HG02610 (cell line): ENCODE measurements around the gene CHRNA7.

ENCODE experiments used
- ATAC-seq: cut with Tn5 transposase; IDR thresholded peaks from one replicate; pipeline ENCODE4 v1.9.1; 2021; ENCODE audit warnings: mild to moderate bottlenecking, moderate library complexity; ENCODE audit not compliant: unreplicated experiment

CHRNA7 gene

DNA sequence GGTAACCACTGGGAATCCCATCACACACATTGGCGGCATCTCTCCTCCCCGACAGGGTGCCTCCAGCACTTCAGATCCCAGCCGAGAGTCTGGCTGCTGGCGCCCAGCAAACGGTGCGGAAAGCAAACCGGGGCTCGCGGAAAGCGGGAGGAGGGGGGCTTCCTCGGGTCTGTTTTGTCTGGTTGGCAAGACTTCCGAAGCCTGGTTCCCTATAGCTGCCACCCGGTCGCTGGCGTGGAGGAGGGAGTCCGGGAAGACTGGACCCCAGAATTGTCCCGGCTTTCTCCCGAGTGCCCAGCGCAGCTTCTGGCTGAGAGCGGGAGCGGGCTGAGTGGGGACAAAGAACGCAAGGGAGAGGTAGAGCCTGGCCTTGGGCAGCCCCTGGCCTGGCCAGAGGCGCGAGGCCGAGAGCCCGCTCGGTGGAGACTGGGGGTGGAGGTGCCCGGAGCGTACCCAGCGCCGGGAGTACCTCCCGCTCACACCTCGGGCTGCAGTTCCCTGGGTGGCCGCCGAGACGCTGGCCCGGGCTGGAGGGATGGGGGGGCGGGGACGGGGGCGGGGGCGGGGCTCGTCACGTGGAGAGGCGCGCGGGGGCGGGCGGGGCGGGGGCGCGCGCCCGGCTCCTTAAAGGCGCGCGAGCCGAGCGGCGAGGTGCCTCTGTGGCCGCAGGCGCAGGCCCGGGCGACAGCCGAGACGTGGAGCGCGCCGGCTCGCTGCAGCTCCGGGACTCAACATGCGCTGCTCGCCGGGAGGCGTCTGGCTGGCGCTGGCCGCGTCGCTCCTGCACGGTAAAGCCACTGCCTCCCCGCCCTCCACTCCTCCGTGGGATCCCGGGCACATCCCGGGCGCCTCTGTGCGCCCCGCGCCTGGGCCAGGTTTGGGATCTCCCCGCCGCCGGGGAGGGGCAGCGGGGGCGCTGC lies at the start of gene CHRNA7:
Gene CHRNA7, plus strand, starts transcription at position 654 of the 920 bp plus-strand sequence. Its CDS starts 80 bp downstream, at position 734.
- peak; percentile 45 for ATAC-seq

DNA sequence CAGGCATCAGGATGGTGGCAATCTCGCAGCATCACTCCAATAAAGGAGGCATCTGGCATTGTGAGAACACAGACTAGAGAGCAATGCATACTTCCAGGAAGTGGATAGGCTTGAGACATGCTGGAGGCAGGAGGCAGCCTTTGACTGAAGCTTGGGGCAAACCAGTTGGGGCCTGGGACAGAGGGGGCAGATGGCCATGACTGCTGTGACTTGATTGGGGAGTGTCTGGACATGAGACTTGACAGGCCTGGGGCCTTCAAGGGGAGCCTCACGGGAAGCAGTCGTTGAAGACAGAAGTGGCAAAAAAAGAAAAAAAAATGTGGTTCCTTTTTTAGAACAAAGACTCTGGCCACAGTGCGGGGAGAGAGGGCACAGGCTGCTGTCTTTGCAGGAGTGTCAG lies 44.7 kb upstream of the CHRNA7 start:
- ATAC-seq, result no peak

DNA sequence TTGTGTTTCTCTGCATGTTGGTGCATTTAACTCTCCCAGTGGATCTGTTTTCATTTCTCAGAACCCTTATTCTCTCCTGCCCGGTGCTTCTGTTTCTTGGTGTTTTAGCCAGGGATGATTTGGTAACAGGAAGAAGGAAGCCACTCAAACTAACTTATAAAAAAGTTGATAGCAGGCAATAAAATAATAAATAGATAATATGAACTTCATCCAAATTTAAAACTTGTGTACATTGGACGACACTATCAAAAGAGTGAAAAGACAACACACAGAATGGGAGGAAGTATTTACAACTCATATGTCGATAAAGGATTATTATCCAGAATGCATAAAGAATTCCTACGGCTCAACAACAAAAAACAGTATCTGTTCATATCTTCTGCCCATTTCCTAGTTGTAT lies 37.3 kb upstream of the CHRNA7 start:
- no peak for ATAC-seq

DNA sequence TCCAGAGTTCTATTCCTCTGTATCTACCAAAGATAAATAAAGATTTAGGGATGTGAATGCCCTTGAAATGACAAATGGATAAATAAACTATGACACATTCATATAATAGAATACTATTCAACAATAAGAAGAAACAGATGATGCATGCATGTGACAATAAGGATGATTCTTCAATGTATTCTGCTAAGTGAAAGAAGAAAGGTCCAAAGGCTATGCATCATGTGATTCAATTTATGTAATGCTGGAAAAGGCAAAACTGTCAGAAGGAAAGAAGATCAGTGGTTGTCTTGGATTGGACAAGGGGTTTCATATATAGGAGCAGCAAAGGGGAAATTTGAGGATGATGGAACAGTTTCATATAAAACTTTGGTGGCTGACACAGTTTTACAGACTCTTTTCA lies 32.6 kb upstream of the CHRNA7 start:
- no peak for ATAC-seq

DNA sequence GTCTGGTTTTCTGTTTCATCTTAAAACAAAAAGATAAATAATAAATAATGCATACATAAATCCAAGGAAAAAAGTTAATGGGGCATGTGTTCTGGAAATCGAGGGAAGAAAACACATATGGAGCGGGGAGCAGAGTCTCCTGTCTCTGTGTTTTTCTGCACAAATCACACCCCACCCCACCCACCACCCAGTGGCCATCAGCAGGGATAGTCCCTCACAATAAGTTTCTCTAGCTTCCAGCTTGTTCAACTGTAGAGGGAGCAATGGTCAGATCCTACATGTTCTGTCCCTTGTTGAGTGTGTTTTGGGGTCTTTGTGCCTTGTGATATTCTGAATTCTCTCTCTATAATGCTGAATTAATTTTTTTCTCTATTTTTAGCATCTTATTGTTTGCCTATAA lies 26.8 kb upstream of the CHRNA7 start:
- no peak for ATAC-seq

DNA sequence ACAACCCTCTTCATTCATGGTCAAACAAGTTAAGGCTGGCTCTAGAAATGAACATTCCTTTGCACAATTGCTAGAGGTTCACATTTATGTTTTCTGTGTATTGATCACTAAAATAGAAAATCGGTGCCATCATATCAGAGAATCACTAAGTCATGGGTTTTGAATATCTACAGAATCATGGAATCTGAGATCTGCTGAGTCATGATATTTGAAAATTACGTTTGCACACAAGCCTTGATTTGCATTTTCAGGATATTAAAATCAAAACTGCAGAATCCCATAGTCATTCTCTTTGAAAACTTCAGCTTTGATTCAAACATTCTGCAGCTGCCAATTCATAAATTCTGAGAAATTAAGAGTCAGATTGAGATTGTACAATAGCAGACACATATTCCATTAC lies 26.1 kb upstream of the CHRNA7 start:
- no peak for ATAC-seq

DNA sequence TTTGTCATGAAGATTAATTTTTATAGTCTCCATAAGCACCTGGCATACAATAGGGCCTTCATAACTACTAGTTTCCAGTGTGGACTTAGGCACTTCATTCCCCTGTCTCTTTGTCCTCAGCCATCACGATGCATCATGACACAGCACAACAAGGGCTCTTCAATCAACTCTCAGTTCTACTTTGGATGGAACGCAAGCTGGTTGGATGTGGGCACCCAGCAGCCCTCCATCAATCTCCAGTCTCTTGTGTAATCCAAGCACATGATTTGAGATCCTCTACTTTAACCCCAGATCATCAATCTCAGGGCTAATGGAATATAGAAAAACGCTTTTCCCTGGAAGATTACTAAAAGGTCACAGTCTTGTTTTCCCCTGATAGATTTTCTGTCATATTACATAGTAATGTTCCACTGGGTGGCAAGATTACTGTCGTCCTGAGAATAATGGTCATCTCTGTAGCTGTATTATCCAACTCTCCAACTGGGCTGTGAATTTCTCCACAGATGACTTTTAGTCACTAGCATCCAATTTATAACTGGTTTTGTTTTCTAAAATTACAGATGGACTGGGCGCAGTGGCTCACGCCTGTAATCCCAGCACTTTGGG lies 22.9 kb upstream of the CHRNA7 start:
- ATAC-seq, result no peak

DNA sequence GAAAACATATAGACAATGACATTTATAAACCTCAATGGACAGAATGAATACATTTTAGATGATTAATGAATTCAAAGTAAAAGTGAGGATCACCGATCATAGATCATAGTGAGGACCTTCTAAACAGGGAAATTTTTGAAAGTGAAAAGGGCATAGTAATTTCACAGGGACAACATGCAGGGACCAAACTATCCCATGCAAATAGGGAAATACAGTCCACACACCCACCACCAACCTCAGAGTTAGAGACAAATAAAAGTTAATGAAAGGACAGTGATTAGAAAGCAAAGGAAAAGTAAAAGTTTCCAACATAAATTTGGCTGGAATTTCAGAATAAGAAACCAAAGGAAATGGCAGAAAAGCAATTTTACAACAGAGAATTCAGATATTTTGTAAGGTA lies 15.4 kb upstream of the CHRNA7 start:
- ATAC-seq, result no peak

DNA sequence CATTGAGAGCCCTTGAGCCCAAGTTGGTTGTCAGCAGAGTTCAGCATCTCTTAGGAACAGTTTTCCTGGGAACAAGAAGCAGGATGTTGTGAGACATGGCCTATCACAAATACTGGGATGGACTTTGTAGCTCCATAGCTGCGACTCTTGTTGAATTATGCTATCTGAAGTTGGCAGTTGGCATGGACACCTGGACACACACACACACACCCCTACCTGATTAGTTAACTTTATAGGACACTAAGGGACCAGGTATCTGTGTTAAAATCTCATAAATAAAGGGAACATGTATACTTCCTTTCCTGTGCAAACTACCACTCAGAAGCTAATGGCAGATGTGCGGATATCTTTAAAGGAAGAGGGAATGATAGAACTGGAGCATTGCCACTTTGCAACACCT lies 10.2 kb upstream of the CHRNA7 start:
- no peak for ATAC-seq

DNA sequence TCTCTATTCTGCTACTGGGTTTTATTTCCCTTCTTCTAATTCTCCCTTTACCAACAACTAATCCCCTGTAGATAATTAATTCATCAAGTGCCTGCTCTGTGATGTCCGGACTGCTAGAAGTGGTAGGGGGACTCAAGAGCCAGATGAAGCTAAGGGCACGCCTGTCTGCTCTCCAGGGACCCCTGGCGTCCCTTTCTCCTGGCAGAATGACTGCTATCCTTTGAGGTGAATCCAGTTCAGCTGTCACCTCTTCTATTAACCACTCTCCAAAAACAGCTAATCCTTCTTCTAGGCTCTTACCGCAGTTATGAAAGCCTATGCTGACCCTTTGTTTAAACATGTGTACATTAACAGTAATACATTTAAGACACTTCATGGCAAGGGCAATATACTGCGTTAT lies 1.4 kb upstream of the CHRNA7 start:
- no peak for ATAC-seq

DNA sequence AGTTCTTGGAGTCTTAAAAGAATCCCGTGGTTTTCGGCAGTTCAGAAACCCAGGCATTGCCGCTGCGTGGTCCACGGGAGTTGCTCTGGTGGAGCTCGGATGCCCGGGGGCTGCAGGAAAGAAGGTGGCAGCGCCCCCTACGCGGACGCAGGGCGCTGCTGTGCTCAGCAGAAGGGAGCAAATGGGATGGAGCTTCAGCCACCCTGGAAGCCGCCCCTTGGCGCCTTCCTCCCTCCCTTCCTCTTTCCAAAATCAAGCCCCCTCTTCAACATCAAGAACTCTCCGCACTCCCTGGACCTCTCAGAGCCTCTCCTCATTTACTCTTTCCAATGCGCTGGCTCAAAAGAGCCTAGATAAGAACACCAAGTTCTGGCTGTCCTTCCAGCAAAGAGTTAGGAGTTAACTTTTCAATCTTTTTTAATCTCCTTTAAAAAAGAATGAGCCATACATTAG lies 880 bp upstream of the CHRNA7 start:
- ATAC-seq, result no peak

DNA sequence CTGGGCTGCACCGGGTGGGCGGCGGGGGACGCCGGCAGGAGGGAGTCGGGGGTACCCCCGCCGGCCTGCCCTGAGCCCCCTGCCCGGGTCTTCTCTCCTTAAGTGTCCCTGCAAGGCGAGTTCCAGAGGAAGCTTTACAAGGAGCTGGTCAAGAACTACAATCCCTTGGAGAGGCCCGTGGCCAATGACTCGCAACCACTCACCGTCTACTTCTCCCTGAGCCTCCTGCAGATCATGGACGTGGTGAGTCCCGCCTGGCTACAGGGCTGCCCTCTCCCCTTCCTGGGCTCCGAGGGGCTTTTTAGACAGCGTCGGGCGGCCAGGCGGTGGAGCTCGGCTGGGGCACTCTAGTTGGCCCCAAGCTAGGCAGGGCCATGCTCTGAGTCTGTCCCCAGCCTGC lies 480 bp downstream of the CHRNA7 start:
- no peak for ATAC-seq

DNA sequence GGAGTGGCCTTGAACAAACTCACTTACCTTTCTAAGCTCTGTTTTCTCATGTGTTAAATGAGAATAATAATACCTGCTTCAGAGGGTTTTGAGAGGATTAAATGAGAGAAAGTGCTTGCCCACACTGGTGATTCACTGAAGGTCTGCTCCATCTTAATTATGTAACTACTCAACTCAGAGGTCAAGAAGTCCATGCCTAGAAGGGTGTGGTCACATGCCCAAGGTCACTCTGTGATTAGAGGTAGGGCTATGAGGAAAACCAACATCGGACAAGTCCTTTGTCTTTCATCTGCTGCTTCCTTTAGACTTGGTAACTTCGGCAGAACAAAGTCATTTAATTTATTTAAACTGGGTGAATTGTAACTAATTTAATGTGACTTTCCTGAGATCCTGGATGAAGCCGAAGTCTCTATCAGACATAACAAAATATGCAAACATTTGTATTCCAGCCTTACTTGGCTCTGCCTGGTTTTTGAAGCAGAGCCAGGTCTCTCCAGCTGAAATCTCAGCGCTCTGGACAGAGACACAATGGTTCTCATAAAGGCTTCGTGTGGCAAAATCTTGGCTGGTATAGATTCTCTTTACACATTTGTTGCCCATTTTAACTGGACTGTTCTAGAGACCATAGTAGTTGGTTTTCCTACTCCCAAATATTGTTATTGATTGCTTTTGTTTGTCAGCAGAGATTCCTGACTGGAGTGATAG lies 3.0 kb downstream of the CHRNA7 start:
- no peak for ATAC-seq

DNA sequence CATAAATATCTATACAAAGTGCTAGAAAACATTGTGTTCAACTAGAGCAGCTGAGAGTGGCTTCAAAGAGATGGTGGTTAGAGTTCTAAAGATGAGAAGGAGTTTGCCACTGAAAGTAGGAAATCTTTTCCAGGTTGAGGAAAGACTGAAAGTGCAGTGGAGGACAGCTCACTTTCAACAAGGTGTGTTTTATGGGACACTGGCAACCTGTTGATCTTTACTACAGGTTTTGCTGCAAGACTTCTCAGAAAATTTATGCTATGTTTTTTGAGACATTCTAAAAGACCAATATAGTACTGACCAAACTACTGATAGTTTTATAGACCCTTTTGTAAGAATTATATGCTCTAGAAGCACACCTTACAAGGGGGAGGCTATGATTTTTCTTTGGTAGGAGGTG lies 3.8 kb downstream of the CHRNA7 start:
- ATAC-seq, result no peak

DNA sequence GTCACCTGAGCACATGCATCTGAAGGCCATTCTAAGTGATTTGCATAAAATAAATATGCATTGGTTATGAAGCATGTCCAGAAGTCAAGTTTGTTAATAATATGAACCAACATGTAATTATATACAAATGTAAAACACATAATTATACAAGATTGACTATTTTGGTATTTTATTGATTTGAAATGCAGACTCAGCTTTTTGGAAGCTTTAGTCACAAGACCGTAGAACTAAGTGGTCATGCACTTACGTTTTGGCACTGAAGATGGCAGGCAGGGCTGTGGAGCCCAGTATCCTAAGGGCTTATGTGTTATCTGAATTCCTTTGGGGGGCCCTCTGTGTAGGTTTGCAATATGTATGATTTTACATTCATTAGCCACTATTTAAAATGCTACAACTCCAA lies 5.0 kb downstream of the CHRNA7 start:
- ATAC-seq, result no peak

DNA sequence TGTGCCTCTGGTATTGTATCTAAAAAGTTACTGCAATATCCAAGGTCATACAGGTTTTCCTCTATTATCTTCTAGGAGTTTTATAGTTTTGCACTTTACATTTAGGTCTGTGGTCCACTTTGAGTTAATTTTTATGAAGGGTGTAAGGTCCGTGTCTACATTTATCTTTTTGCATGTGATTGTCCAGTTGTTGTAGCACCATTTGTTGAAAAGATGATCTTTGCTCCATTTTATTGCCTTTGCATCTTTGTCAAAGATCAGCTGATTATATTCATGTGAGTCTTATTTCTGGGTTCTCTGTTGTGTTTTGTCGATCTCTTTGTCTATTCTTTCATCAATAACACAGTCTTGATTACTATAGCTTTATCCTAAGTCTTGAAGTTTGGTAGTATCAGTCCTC lies 6.7 kb downstream of the CHRNA7 start:
- no peak for ATAC-seq

DNA sequence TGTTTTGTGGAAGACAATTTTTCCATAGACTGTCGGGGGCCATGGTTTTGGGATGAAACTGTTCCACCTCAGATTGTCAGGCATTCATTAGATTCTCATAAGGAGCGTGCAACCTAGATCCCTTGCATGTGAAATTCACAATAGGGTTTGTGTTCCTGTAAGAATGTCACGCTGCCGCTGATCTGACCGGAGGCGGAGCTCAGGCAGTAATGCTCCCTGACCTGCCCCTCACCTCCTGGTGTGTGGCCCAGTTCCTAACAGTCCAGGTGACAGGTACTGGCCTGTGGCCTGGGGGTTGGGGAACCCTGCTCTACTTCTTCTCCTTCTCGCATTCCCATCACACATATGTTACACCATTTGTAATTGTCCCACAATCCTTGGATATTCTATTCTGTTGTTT lies 11.0 kb downstream of the CHRNA7 start:
- ATAC-seq, result no peak

DNA sequence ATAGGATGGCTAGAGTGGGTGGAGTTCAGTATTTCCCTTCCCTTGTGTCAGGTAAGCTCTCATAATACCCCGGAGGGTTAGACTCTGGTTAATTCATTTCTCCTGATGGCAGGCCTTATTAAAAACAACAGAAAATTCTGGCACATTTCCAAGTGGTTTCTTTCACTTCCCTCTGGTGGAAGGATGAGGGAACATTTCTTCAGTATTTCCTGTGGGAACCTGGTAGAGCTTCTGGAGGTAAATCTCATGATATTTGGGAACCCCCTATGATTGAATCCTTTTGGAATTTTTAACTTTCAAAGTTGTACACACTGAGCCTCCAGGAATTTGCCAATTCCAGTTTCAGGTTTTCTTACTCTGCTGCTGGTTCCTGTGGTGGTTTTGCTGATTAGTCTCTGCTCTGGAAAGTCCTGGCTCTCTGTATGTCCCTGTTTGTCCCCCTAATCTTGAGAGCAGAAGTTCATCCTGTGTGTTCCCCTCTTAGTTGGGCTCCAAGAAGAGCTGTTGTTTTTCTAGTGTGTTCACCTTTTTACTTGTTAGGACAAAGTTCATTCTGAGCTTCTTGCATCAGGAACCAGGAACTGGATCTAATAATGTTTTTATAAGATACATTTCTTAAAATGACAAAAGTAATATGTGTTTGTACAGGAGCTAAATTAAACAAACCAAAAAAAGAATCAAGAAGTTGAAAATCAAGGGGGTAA lies 12.1 kb downstream of the CHRNA7 start:
- ATAC-seq, result no peak

DNA sequence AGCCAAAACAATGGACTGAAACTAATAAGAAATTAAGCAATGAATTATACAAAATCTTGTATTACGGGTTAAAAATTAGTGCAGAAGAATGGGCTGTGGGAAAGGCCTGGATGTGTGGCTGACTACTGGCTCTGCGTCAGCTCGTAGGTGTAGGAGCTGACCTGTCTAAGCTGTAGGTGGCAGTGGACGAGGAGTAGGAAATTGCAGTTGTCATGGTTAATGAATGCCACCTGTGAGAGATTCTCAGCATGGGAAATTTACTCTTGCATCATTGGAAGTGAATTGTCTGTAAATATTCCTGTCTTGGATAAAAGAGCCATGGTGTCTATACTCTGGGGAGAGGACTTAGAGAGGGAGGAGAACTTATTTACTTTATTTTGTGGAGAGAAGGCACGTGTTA lies 23.4 kb downstream of the CHRNA7 start:
- ATAC-seq, result no peak

DNA sequence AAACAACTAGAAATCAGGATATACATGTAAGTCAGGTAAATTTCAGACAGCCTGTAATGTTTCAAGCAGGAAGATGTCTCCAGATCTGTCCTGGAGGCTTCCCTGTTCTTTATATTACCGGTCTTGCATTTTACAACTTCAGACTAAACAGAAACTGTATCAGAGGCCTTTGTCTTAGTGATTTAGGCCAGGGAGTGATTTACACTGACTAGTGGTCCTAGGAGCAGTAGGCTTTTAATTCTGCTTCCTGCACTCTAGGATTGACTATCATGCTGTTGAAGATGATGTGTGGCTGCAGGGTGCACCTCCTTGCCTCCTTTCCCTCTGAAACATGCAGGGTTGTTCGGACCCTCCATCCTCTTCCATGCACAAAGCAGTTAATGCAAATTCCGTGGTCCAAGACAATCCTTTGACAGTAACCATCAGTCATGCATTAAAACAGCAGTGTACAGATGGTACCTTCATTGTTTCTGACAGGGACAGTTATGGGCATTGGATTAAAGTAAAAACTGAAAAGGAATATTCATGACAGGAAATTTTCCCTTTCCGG lies 27.6 kb downstream of the CHRNA7 start:
- no peak for ATAC-seq

DNA sequence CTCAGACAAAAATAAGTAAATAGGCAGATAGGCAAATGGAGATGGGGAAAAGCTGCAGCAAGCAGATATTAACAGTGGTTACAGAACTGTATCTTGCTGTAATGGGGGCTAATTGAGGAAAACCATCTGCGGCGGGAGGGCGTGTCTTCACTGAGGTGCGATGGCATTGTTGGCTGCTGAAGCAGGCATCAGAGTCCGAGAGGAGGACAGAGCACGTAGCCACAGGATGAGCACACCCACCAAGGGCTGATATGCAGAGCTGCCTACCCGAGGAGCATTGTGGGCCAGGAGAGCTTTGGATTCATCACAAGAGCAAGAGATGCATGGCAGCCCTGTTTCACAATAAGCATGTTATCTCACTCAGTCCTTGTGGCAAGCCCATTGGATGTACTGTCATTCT lies 30.4 kb downstream of the CHRNA7 start:
- ATAC-seq, result no peak
